Measurements from ENCODE around the gene CROCC2. TPM values are rescaled to one million over a fixed set of nuclear protein-coding genes. Genes with fewer than 3 reads are reported as not detected.

The CROCC2 gene
- total RNA-seq, 6 experiments from 2014 or later = not detected

DNA sequence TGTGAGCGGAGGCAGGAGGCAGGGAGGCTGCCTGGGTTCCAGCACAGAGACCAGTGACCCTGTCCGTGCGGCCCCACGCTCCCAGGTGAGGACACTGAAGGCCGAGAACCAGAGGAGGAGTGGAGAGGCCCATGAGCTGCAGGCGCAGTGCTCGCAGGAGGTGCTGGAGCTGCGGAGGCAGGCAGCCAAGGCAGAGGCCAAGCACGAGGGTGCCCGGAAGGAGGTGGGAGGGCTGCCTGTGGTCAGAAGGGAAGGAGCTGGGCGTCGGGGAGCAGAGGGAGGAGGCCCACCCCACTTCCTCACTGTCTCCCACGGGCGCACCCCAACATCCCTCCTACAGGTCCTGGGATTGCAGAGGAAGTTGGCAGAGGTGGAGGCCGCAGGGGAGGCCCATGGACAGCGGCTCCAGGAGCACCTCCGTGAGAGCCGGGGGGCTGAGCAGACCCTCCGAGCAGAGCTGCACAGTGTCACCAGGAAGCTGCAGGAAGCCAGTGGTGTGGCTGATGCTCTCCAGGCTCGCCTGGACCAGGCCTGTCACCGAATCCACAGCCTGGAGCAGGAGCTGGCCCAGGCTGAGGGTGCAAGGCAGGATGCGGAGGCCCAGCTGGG is 59.3 kb downstream of the CROCC2 start:
- H3K4me3 Mint-ChIP-seq = no peak overlapping the region

DNA sequence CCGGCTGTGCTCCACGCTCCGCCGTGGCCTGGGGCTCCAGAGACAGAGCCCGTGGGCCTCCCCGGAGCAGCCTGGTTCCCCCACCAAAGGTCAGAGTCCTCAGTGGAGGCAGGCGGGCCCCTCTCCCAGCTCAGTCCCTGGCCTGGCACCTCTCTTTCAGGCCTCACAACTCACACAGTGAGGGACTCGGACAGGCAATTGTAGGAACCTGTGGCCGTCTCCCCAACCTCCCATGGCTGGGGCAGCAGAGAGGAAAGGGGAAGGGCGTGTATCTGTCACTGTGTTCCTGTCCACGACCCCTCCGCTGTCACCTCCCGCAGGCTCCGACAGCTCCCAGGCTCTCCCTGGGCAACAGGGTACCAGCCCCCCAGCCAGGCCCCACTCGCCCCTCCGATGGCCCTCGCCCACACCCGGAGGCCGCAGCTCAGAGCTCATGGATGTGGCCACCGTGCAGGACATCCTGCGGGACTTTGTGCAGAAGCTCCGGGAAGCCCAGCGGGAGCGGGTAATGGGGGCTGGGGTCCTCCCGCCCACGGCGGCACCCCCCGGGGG is 59.8 kb downstream of the CROCC2 start:
- TF ChIP-seq, protein P1, sequence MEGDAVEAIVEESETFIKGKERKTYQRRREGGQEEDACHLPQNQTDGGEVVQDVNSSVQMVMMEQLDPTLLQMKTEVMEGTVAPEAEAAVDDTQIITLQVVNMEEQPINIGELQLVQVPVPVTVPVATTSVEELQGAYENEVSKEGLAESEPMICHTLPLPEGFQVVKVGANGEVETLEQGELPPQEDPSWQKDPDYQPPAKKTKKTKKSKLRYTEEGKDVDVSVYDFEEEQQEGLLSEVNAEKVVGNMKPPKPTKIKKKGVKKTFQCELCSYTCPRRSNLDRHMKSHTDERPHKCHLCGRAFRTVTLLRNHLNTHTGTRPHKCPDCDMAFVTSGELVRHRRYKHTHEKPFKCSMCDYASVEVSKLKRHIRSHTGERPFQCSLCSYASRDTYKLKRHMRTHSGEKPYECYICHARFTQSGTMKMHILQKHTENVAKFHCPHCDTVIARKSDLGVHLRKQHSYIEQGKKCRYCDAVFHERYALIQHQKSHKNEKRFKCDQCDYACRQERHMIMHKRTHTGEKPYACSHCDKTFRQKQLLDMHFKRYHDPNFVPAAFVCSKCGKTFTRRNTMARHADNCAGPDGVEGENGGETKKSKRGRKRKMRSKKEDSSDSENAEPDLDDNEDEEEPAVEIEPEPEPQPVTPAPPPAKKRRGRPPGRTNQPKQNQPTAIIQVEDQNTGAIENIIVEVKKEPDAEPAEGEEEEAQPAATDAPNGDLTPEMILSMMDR (IDR thresholded peaks at IDR 0.05) = no peak
- Mint-ChIP-seq H3K36me3 (ENCODE audit: low read depth) (no peaks in the 10 kb centered on the region; the same call in 1 of the 2 replicates), H3K27ac (no peak overlapping the region), H3K4me3 (no peak overlapping the region), H3K4me1 (ENCODE audit: low read depth) (no peaks in the 10 kb centered on the region), H3K9me3 (no peaks in the 10 kb centered on the region), H3K27me3 (ENCODE audit: insufficient read depth) (peaks cover 12% of the 10 kb centered on the region)
- DNase-seq = no peak

More for the DNA sequence above, 59.3 kb downstream of the CROCC2 start:
- TF ChIP-seq, protein P1 (IDR thresholded peaks at IDR 0.05) = no peak
- Mint-ChIP-seq H3K36me3 (ENCODE audit: low read depth) (no peaks in the 10 kb centered on the region; the same call in 1 of the 2 replicates), H3K9me3 (no peaks in the 10 kb centered on the region), H3K27ac (no peak overlapping the region), H3K4me1 (ENCODE audit: low read depth) (no peaks in the 10 kb centered on the region), H3K27me3 (ENCODE audit: insufficient read depth) (peaks cover 8% of the 10 kb centered on the region)
- no peak for DNase-seq

DNA sequence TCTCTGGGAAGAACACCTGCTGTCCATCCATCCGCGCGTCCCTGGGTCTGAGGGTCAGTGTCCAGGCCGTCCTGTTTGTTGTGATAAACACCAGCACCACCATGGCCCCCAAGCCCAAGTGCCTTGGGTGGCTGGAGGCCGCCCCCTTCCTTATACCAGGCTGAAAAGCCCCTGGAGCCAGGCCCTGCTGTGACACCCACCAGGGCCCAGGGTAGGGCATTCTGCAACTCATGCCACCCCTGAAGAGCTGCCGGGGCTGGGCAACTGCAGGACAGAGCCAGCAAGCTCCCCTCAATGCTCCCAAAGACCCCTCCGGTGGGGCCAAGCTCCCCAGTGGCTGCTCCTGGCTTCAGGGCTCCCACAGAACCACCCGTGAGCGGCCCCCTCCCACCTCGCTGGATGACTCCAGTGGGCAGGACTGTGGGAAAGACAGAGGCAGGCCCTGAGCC is 60.3 kb downstream of the CROCC2 start:
- DNase-seq = no peak
- TF ChIP-seq, protein P1 (IDR thresholded peaks at IDR 0.05) = no peak
- Mint-ChIP-seq H3K4me1 (ENCODE audit: low read depth) (no peaks in the 10 kb centered on the region), H3K27ac (no peak overlapping the region), H3K4me3 (no peak overlapping the region), H3K36me3 (ENCODE audit: low read depth) (no peaks in the 10 kb centered on the region; the same call in 1 of the 2 replicates), H3K27me3 (ENCODE audit: insufficient read depth) (peaks cover 13% of the 10 kb centered on the region), H3K9me3 (no peaks in the 10 kb centered on the region)

DNA sequence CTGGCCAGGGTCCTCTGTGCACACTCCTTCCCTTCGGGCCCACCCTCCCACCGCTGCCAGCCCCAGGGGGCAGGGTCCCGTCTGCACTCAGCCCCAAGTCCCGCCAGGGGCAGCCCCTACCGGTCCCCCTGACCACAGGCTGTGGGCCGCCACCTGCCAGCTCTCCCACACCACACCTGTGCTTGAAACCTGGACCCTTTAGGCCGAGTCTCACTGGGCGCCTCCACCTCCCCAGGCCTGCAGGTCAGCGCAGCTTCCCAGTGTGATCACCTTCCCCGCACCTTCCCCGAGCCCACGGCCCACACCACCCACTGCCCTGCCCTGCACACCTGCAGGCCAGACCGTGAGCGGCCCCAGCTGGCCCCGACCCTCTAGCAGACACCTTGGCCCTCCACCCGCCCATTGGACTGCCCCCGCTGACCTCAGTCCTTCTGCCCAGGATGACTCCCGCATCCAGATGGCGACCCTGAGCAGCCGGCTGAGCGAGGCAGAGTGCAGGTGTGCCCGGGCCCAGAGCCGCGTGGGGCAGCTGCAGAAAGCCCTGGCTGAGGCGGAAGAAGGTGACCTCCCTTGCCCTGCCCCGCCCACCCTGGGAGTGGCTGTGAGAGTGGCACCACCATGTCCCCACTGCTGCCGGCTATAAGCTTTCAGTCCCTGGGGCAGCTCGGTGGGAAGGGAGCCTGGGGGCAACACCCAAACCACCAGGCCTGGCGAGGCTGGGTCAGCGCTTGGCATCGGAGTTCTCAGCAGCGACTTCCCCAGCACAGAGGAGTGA is 61.0 kb downstream of the CROCC2 start:
- TF ChIP-seq, protein P1 (IDR thresholded peaks at IDR 0.05) = no peak
- H3K27ac Mint-ChIP-seq = no peak overlapping the region
- H3K36me3 Mint-ChIP-seq (ENCODE audit: low read depth) = no peaks in the 10 kb centered on the region; the same call in 1 of the 2 replicates
- no peaks in the 10 kb centered on the region for H3K4me1 Mint-ChIP-seq (ENCODE audit: low read depth)
- no peaks in the 10 kb centered on the region for H3K9me3 Mint-ChIP-seq
- H3K27me3 Mint-ChIP-seq (ENCODE audit: insufficient read depth) = peaks cover 18% of the 10 kb centered on the region
- no peak for DNase-seq
- H3K4me3 Mint-ChIP-seq = no peak overlapping the region

DNA sequence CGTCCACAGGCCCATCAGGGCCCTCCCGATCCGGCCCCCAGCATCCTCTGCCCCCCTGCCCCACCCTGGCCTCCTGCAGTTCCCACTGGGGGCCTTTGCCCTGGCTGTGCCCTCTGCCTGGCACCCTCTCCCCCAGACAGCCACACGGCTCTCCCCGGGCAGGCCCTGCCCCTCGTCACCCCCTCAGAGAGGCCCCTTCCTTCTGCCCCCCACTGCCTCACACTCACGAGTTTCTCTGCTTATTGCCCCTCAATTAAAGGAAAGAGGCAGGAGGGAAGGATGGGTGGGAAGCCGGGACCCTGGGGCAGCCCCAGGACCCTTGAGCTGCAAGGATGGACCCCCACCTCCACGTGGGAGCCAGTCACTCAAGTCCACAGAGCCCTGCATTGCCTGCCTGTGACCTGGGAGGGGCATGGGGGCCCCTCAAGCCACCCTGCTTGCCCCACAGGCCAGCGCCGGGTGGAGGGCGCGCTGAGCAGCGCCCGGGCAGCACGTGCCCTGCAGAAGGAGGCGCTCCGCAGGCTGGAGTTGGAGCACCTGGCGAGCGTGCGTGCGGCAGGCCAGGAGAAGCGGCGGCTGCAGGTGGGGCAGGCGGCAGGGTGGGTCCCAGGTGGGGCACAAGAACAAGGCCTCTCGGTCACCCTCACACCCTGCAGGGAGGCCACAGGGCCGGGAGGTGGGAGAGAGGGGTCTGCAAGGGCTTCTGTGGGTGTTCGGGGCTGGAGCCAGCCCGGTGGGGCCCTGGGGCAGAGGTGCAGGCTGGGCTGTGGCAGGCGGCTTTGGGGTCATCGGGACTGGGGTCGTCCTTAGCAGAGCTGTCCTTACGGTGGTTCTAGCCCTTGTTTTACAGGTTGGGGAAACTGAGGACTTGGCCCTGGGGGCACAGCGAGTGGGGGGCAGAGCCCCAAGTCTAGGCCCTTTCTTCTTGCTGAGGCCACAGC is 61.8 kb downstream of the CROCC2 start:
- Mint-ChIP-seq H3K27me3 (ENCODE audit: insufficient read depth) (peaks cover 18% of the 10 kb centered on the region), H3K4me3 (no peak overlapping the region)

More for the DNA sequence above, 61.8 kb downstream of the CROCC2 start:
- peaks cover 7% of the 10 kb centered on the region for H3K4me1 Mint-ChIP-seq (ENCODE audit: low read depth)
- no peak for DNase-seq
- no peak overlapping the region for H3K27ac Mint-ChIP-seq
- no peaks in the 10 kb centered on the region; the same call in 1 of the 2 replicates for H3K36me3 Mint-ChIP-seq (ENCODE audit: low read depth)
- TF ChIP-seq, protein P1 (IDR thresholded peaks at IDR 0.05) = no peak
- no peaks in the 10 kb centered on the region for H3K9me3 Mint-ChIP-seq
